NCI-H69 (cell line): Measurements from ENCODE around the gene SLF1.

Source experiments
- DNase-seq: peaks from one replicate; lab custom pipeline; 2025; lab: John Stamatoyannopoulos, UW

The SLF1 gene

DNA sequence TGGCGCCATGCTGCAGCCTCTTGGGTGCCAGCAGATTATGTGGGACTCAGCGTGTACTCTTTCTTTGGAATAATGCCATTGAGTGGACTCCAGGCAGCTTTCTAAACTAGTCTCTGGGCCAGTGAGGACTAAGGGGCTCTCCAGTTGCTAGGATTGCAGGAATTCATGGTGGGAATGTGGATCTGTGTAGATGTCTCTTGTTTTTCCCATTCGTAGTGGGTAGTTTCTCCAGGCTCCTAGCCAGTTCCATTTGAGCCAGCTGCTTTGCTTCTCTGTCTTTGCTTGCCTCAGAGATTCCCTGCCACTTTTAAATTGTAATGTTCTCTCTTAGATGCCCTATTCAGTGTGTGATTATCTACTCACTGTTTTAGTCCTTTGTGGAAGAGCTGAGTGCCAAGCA is 42.6 kb downstream of the SLF1 start:
- DNase-seq = no peak

- no peak for DNase-seq
Observed at GRCh38 chr5:94667937-94668336, 49.5 kb downstream of the SLF1 start.

GRCh38 chr5:94670726-94671125 is 52.3 kb downstream of the SLF1 start:
- no peak for DNase-seq

DNA sequence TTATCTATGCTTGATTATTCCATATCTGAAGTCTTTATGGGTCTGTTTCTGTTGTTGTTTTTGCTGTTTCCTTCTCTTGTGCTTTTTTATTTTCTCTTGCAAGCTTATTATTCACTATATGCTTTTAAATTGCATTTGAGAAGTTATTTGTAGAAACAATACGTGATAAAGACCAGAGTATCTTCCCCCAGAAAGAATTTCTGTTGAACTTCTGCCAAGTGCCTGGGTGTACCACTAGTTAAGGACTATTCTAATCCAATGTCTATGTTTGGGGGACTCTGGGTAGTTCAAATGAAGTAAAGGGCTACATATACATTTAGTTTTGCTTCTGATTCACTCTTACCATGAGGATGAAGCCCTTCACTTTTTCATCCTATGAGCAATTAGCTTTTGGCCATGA is 54.3 kb downstream of the SLF1 start:
- DNase-seq = no peak

GRCh38 chr5:94674490-94675382 is 56.3 kb downstream of the SLF1 start:
- peak; percentile 43 for DNase-seq

GRCh38 chr5:94675965-94676618 is 57.6 kb downstream of the SLF1 start:
- DNase-seq = no peak

DNA sequence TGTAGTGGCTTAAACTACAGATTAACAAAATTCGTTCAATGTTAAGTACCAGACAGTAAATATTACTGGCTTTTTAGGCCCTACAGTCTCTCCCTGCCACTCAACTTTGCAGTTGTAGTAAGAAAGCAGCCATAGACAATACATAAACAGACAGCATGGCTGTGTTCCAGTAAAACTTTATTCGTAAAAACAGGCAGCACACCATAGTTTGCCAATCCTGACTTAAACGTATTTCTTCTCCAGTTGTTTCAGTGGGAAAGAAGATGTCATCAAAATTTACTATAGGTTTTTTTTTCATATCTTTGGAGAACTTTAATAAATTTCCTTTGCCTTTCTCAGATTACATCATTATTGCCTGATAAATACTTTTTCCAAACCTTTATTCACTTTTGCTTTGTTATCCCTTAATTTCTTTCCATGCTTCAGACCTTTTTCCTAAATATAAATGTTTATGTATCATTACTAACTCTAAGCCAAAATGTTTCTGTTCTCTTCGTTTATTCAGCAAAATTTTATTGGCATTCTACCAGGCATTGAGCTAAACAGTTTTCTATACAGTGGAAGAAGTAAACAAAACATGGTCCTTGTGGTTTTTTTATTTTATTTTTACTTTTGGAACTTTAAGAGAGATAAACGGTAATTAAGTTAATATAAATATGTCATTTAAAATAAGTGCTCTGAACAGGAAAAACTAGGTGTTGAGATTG is 64.5 kb downstream of the SLF1 start:
- DNase-seq = no peak

- DNase-seq = no peak
Observed at GRCh38 chr5:94689908-94690307, 71.4 kb downstream of the SLF1 start.

- DNase-seq = peak; percentile 94
Observed at GRCh38 chr5:94690778-94691177, 72.3 kb downstream of the SLF1 start.

GRCh38 chr5:94691291-94691690 is 72.8 kb downstream of the SLF1 start:
- DNase-seq = peak; percentile 70

DNA sequence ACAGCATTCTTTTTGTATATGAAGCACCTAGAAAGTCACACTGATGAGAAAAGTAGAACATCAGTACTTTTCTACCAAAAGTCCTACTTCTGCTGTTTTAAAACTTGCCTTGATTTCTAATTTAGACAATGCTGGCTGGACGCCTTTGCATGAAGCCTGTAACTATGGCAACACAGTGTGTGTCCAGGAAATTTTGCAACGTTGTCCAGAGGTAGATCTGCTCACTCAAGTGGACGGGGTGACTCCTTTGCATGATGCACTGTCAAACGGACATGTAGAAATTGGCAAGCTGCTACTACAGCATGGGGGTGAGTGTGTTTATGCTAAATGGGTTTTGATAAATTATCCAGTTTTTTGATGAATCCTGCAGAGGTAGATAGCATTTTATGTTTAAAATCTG is 73.5 kb downstream of the SLF1 start:
- DNase-seq = peak; percentile 98

DNA sequence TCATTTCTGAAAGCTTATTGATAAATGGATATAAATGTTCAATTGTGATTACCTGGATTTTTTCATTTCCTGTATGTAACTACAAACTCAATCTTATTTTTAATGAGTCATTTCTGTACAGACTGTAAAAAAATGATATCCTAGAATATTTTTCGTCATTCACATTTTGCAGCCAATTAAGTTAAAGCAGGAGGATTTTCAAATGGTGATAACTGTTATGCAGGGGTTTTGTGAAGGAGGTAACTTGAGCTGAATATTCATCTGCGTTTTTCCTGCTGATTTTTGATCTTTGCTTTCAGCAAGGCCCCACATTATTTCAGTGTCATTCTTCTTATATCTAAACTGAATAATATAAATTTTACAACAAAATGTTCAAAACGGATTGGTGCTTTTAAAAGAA is 74.1 kb downstream of the SLF1 start:
- DNase-seq = peak; percentile 68

- DNase-seq = peak; percentile 81
Observed at GRCh38 chr5:94693043-94693822, 74.8 kb downstream of the SLF1 start.

DNA sequence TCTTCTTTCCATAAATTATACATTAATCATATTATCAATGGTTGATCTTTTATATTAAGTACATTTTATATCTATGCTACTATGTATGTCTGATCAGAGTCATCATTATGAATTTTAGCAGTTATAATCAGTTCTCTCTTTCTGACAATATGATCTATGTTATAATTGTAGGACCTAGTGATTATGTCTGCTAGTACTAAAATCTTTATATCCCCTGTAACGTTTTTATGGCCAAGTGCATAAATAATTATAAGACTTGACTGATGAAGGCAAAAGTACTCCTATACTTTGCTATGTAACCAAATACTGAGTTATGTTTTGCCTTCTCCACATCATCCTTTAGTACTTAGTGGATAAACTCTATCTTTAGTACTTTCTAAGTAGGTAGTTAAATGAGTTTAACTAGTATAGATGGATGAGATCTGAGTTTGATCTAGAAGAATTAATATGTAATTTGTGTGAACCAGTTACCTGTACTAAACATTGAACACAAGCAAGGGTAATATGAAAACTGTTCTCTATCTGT is 75.4 kb downstream of the SLF1 start:
- peak; percentile 60 for DNase-seq

DNA sequence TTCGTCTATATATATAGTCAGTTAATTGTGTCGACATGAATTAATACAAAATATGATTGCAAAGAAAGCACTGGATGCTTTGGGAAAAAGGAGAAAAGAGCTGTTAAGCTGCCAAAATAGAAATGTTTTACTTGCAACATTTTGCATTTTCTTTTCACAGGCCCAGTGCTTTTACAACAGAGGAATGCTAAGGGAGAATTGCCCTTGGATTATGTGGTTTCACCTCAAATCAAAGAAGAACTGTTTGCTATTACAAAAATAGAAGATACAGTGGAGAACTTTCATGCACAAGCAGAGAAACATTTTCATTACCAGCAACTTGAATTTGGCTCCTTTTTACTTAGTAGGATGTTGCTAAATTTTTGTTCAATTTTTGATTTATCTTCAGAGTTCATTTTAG is 76.2 kb downstream of the SLF1 start:
- no peak for DNase-seq

- DNase-seq = peak; percentile 72
Observed at GRCh38 chr5:94698197-94698596, 79.7 kb downstream of the SLF1 start.

DNA sequence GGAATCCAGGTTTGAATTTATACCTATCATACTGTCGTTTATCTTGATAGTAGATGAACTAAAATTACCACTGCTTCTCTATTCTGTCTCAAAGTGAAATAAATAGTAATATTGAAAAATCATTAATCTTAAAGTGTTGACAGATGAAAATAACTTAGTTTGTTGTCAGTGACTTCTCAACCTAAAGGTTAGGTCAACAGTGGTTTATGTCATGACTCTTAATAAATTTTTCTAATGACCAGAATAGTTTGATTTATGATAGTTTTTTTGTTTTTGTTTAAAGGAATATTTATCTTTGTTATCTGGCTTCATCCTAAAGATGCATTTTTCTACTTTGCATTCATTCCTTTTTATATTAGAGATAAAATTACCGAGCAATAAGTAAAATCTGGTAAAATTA is 81.1 kb downstream of the SLF1 start:
- DNase-seq = no peak

GRCh38 chr5:94700592-94700991 is 82.1 kb downstream of the SLF1 start:
- DNase-seq = peak; percentile 26

DNA sequence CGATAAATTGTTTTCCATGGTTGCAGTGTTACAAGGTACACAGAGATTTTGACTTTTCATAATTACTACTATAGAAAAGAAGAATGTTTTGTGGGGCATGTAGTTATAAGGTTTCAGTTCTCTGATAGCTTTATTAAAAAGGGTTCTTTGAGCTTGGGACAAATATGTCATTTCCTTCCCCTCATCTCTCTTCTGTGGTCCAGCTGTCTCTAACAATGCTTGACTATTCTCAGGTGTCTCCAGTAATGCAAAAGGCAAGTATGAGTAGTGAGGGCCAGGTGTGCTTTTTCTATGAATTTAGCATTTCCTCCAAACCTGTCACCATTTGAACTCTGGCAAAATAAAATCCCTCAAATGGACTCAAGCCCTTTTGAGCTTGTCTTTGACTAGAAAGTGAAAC is 84.3 kb downstream of the SLF1 start:
- peak; percentile 77 for DNase-seq

DNA sequence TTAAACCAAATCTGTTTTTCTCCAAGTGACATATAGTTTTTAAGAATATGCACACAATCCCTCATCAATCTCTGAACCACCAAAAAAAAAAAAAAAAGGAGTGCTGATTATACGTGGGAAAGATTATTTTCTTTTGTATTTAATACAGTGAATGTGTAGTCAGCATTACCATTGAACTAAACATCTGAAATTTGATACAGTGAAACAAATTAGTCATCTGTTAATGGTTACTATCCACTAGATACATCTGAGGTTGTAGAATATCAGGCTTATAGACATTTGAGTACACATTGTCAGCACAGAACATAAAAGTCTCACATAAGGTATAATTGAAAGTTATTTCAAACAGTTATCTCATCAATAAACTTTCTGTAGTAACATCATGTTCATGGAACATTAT is 87.0 kb downstream of the SLF1 start:
- DNase-seq = peak; percentile 57

- peak; percentile 89 for DNase-seq
Observed at GRCh38 chr5:94707359-94707758, 88.9 kb downstream of the SLF1 start.

DNA sequence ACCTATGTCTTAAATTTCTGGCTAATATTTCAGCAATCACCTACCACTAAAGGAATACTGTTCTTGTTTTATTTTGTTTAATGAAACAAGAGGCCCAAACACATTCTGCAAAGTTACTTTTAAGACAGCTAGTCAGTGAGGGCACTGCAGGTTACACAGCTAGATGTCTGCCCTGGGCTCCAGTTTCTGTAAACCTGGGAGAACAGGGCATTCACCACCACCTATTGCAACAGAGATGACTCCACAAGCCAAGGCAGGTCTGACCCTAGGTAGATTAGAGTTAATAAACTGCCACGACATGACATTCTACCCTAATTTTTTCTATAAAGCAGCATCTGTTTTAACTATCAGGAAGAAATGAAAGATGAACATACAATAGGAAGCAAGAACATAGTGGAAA is 90.8 kb downstream of the SLF1 start:
- no peak for DNase-seq
